GM18519 (cell line): ENCODE measurements around the gene ATXN2.
"Not testable (repeated sequence)": the region's sequence is repeated elsewhere in the genome, so short reads cannot be mapped to it uniquely, and the experiment has no call there.

Experiments
- ATAC-seq: cut with Tn5 transposase; IDR thresholded peaks from one replicate; pipeline ENCODE4 v1.9.1; 2021; ENCODE audit warnings: mild to moderate bottlenecking, moderate library complexity; ENCODE audit not compliant: unreplicated experiment, low FRiP score

The ATXN2 gene

DNA sequence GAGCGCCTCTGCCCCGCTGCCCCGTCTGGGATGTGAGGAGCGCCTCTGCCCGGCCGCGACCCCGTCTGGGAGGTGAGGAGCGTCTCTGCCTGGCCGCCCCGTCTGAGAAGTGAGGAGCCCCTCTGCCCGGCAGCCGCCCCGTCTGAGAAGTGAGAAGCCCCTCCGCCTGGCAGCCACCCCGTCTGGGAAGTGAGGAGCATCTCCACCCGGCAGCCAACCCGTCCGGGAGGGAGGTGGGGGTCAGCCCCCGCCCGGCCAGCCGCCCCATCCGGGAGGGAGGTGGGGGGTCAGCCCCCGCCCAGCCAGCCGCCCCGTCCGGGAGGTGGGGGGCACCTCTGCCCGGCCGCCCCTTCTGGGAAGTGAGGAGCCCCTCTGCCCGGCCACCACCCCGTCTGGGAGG, 91.9 kb downstream of the ATXN2 start:
- not testable (repeated sequence) for ATAC-seq

DNA sequence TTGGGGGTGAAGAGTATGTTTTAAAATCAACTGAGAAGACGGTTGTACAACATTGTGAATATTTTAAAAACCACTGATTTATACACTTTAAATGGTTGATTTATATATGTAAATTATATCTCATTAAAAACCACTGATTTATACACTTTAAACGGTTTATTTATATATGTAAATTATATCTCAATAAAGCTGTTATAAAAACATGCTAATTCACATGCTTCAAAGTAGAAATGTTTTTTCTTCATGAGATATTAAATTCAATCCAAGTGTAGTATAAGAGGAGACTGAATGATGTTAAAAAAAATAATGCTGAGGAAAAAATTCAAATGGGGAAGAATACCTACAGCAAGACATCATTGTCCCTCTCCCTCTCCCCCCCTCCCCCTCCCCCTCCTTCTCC, 92.9 kb downstream of the ATXN2 start:
- no peak for ATAC-seq

DNA sequence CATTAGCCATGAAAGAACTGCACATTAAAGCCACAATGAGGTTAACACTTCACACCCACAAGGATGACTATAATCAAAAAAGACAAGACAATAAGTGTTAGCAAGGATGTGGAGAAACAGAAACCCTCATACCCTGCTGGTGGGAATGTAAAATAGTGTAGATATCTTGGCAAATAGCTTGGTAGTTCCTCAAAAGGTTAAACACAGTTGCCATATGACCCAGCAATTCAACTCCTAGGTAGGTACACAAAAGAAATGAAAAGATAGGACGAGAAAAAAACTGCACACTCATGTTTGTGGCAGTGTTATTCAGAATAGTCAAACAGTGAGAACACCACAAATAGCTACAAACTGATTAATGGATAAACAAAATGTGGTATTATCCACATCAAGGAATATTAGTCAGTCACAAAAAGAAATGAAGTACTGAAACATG, 93.5 kb downstream of the ATXN2 start:
- no peak for ATAC-seq

DNA sequence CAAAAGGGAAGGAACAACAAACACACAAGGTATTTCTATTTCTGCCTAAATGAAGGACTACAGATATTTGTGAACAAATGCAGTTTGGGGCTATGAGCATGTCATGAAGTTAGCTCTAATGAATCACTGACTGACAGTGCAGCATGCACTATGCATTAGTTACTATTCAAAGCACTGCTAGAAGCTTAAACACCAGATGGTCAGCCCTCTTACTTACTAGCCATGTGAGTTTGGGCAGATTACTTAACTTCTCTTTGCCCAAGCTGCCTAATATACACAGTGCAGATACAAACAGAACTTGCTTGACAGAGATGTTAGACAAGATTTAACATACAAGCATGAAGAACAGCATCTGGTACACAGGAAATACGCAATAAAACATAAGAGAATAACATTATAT, 96.0 kb downstream of the ATXN2 start:
- ATAC-seq: no peak

DNA sequence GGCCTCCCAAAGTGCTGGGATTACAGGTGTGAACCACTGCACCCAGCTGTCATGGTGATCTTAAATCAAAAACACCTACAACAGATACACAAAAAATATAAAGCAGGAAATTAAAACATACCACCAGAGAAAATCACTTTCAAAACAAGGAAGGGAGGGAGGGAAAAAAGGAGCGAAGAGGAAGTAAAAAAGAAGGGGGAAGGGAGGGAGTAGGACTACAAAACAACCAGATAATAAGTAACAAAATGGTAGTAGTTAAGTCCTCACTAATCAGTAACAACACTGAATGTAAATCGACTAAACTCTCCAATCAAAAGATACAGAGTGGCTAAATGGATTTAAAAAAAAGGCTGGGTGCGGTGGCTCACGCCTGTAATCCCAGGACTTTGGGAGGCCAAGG, 104.4 kb downstream of the ATXN2 start:
- ATAC-seq: no peak

DNA sequence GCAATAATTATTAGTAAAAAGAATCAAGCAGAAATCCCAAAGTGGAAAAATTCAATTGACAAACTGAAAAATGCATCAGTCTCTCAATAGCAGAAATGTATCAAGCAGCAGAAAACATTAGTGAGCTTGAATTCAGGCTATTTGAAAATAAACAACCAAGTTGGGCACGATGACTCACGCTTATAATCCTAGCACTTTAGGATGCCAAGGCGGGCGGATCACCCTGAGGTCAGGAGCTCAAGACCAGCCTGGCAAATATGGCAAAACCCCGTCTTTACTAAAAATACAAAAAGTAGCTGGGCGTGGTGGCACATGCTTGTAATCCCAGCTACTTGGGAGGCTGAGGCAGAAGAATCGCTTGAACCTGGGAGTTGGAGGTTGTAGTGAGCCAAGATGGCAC, 106.1 kb downstream of the ATXN2 start:
- not testable (repeated sequence) for ATAC-seq

DNA sequence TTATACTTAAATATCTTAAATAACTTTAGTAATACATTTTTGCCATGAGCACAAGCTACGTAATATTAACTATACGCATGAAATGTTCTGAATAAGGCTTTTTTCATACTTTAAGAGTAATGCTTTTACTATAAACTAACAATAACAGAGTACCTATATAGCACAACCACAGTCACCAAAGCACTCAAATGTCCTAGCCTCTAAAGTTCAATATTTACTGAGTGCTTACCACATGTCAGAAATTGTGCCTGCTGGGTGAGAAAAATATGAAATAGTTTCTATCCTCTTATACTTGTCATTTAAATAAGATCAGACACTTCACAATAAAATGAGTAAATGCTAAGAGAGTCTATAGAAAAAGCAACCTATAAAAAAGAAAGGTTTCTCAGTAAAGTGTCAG, 110.3 kb downstream of the ATXN2 start:
- no peak for ATAC-seq

DNA sequence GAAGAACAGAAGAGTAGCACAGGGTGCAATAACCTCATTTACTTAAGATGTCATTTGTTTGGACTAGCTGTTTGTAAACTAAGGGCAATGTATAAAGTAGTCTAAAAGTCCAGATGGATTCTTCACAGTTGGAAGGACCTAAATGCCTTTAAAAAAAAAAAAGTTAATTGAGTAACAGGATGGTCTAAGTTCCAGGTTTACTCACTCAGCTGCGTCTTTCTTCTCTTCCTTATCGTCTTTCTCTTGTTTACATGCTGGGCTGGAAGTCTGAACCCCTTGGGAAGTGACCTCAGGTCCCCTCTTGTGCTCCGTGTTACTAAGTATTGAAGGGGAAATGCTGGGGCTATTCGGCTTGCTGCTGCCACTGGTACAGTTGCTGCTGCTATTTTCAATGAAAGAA, 110.8 kb downstream of the ATXN2 start:
- no peak for ATAC-seq

DNA sequence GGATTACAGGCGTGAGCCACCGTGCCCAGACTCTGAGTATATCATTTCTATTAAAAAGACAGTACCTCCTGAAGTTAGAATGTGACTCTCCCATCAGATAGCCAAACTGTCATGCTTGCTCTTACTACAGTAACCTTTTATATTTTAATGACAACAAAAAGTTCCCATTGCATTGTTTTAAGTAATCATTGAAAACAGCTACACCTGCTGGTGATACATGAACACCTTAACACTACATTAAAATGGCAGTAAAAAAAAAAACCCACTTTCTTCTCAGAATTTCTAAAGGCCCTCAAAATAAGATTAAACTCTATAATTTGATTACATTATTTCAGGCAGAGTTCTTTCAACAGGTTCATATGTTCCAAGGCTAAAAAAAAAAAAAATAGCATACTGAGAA, 116.7 kb downstream of the ATXN2 start:
- ATAC-seq: no peak

DNA sequence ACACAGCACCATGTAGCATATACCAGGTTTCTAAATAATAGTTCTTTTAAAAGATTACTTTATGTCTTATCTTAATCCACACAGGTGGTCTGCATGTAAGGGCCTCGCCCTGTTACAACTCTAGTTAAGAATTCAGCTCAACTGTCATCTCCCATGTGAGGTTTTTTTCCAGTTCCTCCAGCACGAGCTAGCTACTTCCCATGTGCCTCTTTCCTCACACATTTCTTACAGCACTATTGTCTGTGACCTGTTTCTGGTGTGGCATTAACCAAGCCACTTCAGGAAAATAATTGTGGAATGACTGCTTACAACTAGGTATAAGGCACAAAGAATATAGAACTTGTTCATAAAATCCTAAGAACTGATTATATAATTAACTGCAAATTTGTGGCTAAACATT, 127.9 kb downstream of the ATXN2 start:
- ATAC-seq: no peak

DNA sequence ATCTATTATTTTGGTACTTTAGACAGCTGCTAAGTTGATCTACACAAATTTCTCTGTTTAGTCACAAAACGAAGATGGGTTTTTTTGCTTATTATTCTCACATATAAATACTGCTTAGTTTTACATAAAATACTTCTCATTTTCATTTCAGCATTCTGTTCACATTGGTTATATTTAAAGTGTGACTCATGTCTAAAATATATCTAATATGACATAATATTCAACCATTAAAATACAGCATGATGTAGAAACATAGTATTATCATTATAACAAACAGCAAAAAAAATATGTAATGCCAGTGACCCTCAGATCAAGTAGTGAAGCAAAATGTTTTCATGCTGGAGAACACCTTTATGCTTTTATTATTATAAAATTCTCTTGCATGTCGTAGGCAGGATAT, 129.7 kb downstream of the ATXN2 start:
- ATAC-seq: no peak

DNA sequence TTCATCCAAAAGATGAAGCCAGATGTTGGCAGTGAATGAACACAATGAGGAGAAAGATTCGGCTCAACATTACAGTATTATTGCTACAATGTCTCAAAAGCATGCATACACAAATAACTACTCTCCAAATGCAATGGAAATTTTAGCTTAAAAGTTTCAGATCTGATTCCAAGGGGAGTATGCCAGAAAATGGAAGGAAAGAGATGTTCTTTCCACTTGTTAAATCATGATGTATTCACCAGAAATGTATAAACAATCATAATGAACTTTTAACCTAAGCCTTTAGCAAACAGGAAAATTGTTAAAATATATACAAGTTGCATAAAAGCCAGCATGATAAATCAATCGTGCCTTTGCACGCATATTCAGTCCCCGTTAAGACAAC, 131.3 kb downstream of the ATXN2 start:
- ATAC-seq: no peak

DNA sequence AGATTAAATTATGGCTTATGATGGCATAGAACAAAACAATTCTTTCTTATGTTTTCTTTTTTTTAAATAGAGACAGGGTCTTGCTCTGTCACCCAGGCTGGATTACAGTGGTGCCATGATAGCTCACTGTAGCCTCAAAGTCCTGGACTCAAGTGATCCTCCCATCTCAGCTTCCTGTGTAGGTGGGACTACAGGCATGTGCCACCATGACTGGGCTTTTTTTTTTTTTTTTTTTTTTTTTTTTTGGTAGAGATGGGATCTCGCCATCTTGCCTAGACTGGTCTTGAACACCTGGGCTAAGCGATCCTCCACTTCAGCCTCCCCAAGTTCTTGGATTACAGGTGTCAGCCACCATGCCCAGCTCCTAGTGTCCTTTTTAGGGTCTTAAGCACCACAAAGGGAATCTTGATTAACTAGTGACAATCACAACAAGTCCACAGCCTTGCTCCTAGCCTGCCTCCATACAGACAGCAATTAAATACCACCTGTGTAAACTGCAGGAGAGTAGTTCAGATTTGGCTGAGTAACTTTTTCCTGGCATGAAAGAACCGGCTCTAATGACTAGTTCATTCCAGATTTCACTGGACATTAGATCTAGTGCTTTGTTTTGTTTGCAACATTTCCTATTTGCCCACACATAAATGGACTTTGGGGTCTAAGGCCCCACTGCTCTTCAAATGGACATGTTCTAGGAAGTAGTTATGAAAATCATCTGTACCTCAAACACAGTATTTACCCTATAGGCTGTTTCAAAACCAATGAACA, 131.8 kb downstream of the ATXN2 start:
- no peak for ATAC-seq

DNA sequence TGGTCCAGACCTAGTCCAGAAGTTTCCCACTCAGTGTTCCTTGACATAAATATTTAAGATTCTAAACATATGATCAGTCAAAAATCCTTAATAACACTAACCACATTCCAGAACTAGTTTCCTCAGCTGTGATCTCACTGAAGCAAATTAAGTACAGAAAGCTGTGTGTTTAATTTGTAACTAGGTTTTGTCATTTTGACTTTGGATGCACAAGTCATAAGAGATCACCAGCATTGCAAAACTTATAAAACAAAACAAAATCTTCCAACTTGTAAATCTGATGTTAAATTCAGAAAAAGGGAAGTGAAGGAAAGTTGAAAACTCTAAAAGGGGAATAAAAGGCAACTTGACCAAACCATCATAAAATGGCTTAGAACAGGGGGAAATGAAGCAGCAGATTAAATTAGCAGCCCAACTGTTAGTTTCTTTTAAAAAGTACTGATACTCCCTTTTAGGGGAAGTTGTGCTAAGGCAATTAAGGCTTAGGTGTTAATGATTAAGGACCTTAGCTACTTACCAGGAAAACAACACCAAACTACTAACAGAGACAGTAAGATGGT, 136.8 kb downstream of the ATXN2 start:
- no peak for ATAC-seq

DNA sequence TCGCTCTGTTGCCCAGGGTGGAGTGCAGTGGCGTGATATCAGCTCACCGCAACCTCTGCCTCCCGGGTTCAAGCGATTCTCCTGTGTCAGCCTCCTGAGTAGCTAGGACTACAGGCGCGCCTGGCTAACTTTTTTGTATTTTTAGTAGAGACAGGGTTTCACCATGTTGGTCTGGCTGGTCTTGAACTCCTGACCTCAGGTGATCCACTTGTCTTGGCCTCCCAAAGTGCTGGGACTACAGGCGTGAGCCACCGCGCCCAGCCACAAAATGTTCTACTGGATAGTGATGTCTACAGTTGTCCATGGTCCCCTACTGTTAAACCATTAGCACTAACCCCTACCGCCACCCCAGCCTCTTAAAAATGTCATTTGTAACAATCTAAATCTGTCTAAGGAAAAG, 139.0 kb downstream of the ATXN2 start:
- ATAC-seq: not testable (repeated sequence)

DNA sequence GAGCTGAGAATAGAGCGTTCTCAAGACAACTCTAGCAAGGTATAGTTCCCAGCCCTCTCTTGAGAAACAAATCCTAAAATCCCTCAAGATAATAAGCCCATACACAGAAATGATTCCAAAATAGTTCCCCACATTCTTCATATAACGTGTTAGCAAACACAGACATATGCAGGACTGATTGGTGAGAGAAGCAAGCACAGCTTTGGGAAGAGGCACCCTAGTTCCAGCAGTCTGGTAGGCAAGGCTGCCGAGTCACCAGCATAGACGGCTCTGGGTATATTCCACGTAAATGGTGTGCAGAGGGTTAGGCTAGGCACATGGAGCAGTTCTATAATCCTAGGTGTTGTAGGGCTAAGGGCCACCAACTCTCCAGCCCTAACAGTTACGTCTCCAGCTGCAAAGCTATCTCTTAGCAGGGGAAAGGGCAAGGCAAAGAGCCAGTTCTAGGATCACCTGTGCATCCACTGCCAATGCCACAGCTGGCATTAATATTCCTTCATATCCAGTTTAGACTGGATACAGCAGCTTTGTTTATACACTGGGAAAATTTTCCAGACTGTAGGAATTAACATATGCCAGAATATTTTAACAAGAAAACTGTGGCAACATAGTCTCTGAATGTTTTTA, 140.5 kb downstream of the ATXN2 start:
- ATAC-seq: no peak

DNA sequence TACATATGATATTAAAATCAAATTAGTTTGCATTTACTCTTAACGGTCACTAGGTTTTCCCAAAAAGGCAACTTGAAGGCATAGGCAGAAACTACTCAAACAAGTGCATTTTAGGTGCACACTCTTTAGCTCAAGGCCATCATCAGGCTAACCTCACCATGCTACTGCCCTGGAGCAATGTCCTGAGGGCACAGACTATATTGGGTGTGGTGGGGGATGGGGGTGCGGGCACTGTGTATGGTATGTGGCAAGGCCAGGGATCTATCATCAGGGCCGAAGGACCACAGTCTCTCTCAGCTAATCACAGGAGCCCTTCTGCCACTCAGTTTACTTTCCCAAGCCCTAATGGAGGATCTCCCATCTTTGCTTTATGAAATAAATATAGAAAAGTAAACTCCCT, 141.5 kb downstream of the ATXN2 start:
- no peak for ATAC-seq

DNA sequence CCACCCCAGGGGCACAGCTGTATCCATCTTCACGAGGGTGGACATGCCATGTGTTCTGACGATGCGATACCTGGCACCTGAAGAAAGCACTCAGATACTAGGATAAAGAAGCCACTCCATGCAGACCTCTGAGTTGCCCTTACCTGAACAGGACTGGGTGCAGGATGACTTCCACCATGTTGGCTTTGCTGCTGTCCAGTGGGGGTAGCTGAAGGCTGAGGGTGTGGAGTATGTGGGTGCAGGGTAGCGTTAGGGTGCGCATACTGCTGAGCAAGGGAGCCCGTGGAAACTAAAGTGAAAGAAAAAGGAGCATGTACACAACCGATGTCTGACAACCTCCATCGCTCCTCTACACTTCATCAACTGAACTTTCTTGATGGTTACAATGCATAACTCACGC, 142.0 kb downstream of the ATXN2 start:
- no peak for ATAC-seq

DNA sequence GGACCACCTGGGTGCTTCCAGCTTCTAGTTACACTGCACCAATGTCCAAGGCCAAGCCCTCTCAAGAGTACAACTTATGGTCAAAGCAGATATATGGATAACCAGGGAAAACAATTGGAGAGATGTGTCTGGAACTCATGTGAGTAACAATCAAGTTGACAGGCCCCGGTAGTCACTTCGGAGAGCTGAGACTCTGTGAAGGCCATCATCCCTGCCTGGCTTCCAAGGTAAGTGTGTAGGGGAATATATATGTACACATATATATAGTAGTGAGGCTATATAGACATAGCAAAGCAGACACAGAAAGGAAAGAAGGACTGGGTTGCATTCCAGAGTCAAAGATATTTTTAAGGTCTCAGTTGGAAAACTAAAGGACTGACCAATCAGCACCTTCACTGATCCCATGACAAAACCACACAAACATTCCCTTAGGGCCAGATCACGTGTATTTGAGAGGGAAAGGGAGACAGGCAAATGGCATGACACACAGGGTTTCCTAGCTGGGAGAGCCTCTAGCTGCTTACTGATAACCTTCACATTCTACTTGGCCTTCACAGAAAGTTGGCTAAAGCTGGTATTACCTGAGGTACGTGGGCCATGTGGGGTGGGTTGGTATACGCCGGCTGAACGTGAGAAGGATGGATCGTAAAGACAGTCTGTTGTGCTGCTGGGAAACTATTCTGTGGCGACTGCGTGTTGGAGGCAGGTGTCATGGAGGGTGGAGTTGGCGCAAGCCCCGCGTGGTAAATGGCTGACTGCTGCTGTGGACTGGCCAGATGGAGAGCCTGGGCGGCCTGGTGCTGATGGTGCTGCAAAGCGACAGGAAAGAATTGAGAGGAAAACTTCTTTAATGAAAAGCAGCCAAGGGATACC, 143.4 kb downstream of the ATXN2 start:
- no peak for ATAC-seq

DNA sequence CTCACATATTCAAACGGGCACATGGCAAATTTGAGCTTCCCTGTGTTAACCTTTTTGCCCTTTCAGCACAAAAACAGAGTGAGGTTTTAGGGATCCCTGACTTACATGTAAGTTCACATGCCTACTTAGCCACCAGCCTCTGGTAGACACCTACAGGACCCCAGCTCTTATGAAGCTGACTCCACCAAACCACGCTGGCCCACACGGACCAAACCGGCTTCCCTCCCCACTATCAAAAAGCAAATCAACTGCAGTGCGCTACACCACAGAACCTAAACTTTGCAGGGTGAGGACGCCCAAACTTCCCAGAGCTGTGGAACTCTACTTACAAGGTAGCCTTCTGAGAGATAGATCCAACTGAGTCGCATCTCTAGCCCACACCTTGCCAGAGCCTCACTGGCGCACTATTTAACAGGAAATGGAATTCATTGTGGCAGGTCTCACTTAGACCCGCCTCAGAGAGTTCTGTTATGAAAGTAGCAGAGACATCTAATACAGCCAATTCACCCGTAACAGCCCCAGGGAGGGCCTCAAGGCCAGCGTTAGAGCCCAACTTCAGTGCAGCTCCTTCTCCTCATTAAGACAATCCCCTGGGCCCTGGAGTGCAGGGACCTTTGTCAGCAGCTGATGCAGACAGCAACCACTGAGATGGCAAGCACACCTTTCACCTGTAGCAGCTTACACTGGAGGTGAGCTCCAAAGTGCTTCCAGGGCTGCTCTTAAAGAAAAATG, 144.2 kb downstream of the ATXN2 start:
- no peak for ATAC-seq
